EH (cell line): Measurements from ENCODE around the gene STXBP6.
"Not testable (repeated sequence)": the region's sequence is repeated elsewhere in the genome, so short reads cannot be mapped to it uniquely, and the experiment has no call there.

ENCODE experiments used
- DNase-seq: peaks from one replicate; pipeline ENCODE4 v3.0.0-alpha.2; 2015; ENCODE audit warnings: low read depth

The STXBP6 gene

DNA sequence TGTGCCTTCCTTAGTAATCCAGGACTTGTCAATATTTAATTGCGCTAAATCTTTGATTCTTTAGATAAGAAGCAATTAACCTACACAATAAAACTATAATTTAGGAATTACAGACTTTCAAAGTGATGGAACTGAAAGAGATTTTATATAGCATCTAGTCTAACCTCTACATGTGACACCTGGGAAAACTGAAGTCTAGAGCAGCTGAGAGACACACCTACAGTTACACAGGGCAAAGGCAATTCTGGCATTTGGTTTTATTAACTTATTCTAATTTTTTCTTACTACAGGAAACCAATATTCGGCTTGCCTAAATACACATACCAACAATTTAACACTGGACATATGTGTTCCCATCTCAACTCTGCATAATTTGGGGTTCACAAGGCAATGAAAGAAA lies 196.5 kb downstream of the STXBP6 start:
- no peak for DNase-seq

DNA sequence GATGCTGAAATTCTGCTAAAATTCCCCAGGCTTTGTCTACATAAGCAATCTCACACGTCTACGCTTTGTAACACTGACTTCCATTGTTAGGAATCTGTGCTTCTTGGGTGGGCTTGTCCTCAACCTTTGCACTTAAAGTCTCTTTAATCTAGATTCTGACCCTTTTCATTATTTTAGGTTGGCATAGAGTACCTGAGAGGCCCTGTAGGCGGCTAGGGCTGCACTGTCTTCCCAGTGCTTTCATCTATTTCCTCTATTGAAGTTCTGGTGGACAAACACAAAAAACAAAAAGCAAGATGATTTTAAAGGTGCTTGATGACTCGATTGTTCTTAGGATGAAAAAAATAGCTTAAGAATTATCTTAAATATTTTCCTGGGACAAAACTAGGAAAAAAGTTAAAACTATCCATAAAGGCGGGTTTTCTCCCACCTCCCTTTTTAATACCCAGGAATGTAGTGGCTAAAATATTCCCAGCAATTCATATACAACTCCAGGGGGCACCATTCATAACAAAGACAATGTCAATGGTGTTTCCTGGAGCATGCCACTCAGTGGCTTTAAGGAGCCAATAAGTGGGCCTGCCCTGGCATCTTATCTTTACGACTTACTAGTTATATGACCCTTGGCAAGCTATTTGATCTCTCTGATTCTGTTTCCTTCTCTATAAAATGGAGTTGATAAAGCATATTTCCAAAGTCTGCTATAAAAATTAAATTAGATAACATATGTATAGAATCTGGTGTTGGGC lies 197.5 kb downstream of the STXBP6 start:
- no peak for DNase-seq

DNA sequence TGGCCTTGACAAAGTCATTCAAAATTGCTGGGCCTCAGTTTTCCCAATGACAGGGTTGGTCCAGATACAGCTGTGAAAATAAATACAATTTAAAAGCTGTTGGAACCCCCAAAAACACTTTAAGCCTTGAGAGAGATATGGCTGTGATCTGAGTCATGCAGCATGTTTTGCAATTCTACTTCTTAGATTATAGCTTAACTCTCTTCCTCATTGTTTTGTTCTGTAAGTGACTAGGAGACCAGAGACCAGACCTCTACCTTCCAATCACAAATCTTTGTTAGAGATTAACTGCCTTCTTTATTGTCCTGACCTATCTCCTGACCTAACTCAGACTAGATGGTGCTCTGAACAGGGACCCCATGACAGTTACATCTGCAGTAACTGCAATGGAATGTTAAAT lies 198.1 kb downstream of the STXBP6 start:
- DNase-seq, result peak; percentile 39

DNA sequence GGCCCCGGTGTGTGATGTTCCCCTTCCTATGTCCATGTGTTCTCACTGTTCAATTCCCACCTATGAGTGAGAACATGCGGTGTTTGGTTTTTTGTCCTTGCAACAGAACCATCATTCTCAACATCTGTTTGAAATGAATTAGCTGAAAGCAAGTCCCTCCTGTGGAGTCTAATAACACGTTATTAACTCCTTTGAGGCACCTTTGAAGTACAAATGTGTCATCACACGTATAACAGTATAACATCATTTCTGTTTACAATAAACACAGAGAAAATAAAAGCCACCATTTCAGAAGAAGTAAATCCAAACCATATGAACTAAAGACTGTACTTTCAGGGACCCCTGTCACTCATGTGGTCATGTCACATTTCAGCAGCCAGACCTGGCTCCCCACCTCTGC lies 198.5 kb downstream of the STXBP6 start:
- DNase-seq, result no peak

DNA sequence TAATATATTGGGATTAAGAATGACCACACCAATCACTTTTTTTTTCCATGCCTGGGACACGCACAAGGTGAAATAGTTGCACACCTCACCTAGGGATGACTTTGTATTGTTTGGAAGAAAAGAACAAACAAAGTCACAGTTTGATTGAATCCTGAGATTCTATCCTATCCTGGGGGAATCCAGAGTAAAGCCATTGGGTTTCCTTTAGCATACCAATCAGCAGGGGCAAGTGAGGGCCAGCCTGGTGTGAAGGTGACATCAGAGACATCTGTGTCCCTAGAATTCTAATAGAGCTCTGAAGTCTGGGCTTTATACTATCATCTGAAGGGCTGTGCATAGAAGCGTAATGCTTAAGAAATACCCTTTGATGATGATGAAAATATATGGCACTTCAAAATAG lies 199.9 kb downstream of the STXBP6 start:
- no peak for DNase-seq

DNA sequence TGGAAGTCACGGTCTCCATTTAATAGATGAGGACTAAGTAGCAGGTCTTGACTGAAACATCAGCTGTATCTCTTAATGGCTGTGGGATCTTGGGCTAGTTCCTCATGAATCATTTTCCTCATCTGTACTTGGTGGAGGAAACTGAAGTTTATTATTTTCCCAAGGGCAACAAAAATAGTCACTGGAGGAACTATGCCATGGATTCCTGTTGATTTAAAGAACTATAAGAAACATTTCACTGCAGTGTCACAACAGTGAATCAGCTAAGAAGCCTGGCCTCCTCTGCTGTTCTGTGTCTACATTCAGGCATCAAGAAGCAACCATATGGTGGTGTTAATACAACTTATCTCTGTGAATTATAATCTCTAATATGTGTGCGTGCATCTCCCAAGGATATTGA lies 200.5 kb downstream of the STXBP6 start:
- peak; percentile 86 for DNase-seq

DNA sequence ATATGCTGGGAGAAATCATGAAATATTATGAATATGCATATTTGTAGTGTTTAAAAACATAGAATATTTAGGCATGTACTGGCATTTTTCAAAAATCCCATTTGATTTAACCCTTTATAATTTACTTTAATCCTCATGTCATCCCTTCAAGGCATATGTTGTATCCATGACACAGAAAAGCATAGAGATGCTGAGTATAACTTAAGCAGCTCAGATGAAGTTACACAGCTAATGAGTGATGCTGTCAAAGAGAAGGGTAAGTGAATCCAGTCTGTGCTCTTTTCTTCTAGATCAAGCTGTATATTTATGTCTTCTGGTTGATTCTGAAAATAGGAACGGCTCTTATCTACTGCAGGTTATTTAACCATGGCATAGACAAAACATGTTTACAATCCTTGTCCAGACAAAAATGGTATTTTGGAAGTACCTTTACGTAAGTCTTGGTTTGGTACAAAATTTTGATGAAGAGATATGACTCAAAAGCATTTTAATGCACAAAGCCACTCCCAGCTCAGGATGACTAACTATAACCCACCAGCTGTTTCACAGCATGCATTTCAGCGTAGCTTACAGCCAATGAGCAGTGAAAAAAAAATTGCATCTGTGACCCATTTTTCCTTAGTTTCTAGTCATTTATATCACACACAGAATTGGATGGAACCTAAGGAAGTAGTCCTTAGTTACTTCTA lies 201.7 kb downstream of the STXBP6 start:
- DNase-seq, result peak; percentile 70

DNA sequence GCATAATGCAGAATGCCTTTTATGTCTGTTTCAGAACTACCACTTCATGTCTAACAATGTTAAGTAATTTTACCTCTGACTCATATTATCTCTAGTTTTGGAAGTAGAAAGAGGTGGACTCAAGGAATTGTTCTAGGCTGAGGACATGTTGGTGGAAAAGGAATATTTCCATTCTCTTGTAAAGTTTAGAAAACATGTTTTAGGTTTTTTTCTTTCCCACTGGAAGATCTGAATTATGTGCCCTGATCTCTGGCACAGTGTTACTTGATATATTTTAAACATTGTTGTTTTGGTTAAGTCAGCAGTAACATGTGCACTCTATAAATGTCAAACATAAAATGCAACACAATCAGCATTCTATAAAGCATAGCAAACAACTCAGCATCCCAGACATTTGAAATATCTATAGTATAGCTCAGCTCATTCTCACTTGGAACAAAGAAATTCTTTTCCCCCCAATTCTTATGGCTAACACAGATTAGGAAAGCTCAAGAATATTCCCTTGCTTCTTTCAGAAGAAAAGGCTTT lies 202.3 kb downstream of the STXBP6 start:
- DNase-seq, result no peak

DNA sequence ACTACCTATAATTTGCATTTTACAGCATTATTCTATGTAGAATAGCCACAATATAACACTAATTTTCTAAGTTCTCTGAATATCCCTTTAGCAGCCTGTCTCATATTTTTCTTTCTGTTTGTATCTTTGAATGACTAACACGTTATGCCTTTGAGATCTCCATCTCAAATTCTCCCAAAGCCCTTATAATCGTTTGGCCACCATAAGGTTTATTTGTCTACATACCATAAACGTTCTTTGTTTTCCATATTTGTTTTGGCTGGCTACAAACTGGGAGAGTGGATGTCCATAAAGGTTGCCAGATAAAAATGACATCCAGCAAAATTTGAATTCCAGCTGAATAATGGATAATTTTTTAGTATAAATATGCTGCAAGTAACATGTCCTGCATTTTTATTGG lies 203.7 kb downstream of the STXBP6 start:
- DNase-seq, result peak; percentile 24

DNA sequence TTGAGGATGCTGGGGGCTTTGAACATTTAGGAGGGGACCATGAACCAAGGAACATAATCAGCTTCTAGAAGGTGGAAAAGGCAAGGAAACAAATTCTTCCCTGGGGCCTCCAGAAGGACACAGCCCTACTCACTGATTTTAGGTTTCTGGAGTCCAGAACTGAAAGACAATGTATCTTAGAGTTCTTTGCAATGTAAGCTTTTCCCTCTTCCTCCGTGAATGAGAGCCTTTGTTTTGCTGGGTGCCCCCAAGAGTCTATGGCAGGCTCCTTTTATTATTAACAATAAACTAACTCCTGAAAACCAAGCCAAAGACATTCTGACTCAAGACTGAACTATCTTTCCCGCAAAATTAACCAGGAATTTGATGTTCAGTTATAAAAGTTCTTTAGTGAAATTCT lies 204.1 kb downstream of the STXBP6 start:
- DNase-seq, result peak; percentile 20

DNA sequence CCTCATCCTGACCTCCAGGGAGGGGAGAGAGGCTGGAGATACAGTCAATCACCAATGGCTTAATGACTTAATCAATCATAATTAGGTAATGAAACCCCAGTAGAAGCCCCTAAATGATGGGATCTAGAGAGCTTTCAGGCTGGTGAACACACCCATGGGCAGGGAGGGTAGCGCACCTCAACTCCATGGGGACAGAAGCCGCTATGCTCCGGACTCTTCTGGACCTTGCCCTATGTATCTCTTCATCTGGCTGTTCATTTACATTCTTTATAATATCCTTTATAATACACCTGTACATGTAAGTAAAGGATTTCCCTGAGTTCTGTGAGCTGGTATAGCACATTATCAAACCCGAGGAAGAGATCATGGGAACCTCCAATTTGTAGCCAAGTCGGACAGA lies 205.9 kb downstream of the STXBP6 start:
- no peak for DNase-seq

DNA sequence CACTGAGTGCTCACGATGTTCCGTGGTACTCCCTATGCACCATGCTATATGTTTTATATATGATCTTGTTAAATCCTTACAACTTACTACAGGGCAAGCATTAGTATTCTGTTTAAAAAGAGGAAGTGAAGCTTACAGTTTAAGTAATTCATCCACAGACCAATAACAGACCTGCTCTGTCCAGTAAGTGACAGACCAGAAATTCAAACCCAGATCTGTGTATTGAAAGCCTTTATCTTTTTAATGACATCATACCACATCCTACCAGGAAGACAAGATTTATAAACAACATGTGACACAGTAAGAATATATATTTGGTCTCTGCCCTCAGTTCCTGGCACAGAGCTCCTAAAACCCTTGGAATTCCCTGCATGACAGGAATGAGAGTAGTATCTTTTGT lies 206.5 kb downstream of the STXBP6 start:
- no peak for DNase-seq

DNA sequence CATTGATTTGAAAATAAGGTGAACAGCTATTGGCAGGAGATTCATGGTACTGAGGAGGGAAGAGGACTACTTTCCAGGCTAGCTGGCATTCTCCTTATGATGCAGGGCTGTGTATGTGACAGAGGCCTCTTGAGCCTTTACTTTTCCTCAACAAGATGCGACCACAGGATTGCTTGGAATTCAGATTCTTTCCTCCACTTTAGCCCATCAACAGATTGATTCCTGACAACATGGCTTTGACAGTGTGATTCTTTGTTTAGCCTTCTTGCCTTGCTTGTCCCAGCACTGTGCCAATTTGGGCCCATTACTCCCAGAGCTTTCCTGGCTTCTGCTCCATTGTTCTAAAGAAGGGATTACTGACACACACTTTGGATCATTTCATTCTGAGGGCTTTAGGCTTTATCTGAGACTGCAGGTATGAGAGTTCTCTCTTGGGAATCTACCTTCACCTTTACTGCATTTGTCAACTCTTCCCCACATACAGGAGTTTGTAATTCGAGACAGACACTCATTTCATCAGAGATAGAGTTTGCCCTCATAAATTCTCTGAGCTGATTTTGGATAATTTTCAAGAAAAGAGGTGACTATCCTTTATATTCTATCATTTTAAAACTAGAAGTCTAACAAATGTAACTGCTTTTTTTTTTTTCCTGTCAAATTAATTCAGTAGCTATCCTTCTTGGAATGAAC lies 209.6 kb downstream of the STXBP6 start:
- peak; percentile 65 for DNase-seq

DNA sequence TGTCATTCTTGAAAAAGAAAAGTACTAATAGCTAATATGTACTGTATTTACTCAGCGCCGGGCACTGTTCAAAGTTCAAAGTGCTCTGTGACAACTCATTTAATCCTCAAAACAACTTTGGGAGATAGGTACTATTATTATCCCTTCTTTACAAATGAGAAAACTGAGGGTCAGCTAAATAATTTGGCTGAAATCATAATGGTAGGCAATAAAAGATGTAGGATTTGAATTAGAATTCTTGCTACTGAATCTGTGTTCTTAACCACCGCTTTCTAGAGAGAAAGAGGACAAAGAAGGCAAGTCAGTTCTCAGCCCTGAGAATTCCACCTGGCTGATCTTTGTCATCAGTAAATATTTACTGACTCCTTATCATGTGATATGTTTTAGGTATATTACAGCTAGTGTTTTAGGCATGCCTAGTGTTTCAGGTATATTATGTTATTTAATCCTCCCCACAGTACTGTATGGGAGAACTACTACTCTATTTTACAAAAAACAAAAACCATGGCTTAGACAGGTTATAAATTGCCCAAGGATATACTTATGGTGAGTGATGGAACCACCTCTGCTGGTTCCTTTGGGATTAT lies 210.2 kb downstream of the STXBP6 start:
- DNase-seq, result no peak

DNA sequence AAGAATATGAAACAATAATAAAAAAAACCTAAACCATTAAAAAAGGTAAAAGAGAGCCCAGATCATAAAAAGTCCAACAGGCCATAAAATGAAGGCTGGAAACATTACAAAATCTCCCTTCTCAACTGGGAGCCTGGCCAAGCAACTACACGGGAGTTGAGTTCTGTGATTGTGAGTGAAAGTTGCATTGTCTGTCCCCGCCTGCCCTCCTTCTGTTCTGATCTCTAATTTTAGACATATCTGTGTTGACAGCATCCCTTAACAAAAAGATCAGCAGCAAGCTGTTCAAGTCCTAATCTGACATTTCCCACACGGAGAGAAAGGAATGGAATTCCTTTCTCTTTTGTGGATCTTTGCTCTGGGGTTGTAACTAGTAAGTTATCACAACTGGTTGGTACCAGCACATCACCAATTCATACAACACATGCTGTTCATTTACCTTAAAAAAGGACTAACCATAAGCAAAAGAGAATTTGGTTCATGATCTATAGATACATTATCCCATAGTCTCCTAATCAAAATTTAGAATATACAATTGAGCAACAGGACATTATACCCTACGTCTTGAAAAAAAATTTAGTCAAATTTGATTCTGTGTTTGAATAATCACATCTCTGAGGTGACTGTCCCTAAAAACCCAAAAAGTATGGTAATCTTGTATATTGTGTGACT lies 210.9 kb downstream of the STXBP6 start:
- DNase-seq, result peak; percentile 42

DNA sequence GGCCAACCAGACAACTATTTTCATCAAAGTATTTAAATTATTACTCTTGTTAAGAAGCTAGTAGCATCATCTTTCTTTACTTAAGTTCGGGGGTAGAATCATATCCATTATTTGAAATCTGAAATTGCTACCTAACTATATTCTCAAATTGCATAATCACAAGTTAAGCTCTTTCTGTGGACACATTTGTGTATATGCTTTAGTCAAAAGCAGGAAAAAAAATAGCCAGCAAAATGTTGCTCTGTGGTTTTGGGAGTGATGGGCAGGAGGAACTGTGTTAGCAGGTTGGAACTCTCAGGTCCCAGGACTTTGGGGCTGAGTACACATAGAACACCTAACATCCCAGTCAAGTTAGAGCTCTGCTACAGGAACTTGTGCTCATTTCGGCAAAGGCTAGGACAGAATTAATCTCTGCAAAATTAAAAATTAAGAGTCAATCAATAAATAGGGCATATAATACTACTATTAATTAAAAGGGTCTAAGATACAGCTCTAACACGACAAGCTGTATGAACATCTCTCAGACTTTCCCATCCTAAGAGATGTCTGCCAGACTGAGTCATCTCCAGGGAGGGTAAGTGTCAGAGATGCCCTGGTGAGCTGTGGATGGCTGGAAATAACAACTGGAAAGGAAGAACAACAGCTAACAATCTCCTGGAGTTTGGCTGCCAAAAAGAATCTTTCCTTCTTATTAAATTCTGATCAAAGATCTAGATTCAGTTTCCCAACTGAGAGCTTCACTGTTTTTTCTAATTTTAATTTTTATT lies 212.5 kb downstream of the STXBP6 start:
- peak; percentile 73 for DNase-seq

DNA sequence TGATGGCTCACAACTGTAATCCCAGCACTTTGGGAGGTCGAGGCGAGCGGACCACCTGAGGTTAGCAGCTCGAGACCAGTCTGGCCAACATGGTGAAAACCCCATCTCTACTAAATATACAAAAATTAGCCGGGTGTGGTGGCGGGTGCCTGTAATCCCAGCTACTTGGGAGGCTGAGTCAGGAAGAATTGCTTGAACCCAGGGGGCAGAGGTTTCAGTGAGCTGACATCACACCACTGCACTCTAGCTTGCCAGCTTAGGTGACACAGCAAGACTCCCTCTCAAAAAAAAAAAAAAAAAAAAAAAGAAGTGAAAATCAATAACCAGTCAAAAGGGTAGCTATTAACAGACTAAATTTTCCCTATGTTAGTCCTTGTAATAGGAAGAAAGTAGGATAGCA lies 213.6 kb downstream of the STXBP6 start:
- DNase-seq, result not testable (repeated sequence)

DNA sequence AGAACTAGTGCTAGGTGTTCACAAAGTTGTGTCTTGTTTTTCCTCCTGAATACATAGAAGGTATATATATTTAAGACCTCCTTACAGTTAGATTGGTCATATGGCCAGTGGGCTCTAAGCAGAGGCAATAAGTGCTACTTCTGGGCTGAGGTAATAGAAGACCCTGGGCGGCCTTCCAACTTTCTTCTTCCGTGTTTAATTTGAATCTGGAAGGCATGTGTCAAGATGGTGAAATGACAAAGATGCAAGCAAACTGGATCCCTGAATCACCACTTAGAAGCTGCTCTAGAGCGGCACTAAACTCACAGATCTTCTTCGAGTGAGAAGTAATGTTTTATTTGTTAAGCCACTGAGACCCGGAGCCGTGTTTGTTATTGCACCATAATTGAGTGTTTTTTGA lies 215.0 kb downstream of the STXBP6 start:
- DNase-seq, result no peak

DNA sequence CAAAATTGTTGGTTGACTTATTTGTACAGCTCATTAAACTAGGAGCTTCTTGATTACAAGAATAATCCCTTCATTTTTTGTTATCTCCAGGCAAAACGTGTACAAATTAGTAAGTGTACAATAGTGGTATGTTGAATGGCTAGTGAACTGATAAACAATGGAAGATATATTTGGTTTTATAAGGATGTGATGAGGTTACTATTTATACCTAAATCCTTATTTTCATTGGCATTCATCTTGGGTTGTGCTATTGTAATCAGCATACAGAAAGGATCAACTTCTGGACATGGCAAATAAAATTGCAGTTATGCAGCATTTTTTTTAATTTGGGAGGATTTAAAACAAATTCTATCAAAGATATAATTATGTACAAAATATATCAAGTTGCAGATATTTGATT lies 216.6 kb downstream of the STXBP6 start:
- DNase-seq, result no peak

DNA sequence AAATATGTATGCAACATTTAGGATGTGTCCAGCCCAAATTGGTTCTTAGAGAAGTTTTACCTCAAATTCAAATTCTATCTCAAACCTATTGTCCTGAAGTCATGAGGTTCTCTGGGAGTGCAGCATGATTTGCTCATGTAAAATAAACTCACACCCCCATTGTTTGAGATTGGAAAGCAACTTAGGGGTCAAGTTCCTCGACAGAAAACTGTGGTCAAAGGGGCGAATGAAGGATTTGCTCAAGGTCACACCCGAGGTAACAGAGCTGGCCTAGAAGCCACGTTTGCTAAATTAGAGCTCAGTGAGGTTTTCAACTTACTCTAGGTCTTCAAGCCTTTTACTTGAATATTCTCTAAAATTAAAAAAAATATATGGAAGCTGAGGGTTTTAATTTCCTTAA lies 218.3 kb downstream of the STXBP6 start:
- no peak for DNase-seq

DNA sequence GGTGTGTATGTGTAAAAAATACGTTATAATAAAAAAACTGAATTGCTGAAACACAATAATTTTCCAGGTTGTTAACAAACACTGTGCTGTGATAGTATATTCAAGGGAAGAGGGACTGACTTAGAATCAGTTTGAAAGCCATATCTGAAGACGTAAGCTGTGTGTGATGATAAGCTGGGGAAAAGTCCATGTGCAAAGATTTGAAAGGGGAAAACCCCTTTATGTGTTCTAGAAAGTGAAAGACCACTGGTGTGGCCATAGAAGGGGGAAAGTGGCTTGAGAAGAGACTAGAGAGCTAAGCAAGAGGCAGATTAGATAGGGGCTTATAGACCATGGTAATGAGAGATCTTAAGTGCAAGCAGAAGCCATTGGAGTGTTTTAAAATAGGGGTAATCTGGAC lies 220.1 kb downstream of the STXBP6 start:
- no peak for DNase-seq
